ENCODE measurements around the gene EIF1AD.

The EIF1AD gene

GRCh38 chr11:66020212-66020611 lies 18.3 kb upstream of the EIF1AD start:
- TF ChIP-seq POLR2A (IDR thresholded peaks at IDR 0.05; ENCODE audit: low read depth, low read length) (no peak), TAF1 (IDR thresholded peaks at IDR 0.05; ENCODE audit: borderline replicate concordance, low read depth, low read length) (no peak), POLR2AphosphoS5 (IDR thresholded peaks at IDR 0.05; ENCODE audit: low read depth, low read length) (no peak)
- DNase-seq (ENCODE audit: insufficient read length) (no peak), FAIRE-seq (no peak)

GRCh38 chr11:66017321-66017720 lies 15.4 kb upstream of the EIF1AD start:
- DNase-seq (ENCODE audit: insufficient read length): no peak
- no peak for FAIRE-seq
- TF ChIP-seq TAF1 (IDR thresholded peaks at IDR 0.05; ENCODE audit: borderline replicate concordance, low read depth, low read length) (no peak), POLR2A (IDR thresholded peaks at IDR 0.05; ENCODE audit: low read depth, low read length) (no peak), POLR2AphosphoS5 (IDR thresholded peaks at IDR 0.05; ENCODE audit: low read depth, low read length) (no peak)

GRCh38 chr11:66016793-66017177 lies 14.8 kb upstream of the EIF1AD start:
- no peak for FAIRE-seq
- TF ChIP-seq POLR2AphosphoS5 (IDR thresholded peaks at IDR 0.05; ENCODE audit: low read depth, low read length) (no peak), TAF1 (IDR thresholded peaks at IDR 0.05; ENCODE audit: borderline replicate concordance, low read depth, low read length) (no peak), POLR2A (IDR thresholded peaks at IDR 0.05; ENCODE audit: low read depth, low read length) (no peak)

GRCh38 chr11:66015936-66016792 lies 14.2 kb upstream of the EIF1AD start:
- TF ChIP-seq TAF1 (IDR thresholded peaks at IDR 0.05; ENCODE audit: borderline replicate concordance, low read depth, low read length) (no peak), POLR2A (IDR thresholded peaks at IDR 0.05; ENCODE audit: low read depth, low read length) (no peak), POLR2AphosphoS5 (IDR thresholded peaks at IDR 0.05; ENCODE audit: low read depth, low read length) (no peak)
- no peak for FAIRE-seq
- no peak for DNase-seq (ENCODE audit: insufficient read length)

More at GRCh38 chr11:66016793-66017177, 14.8 kb upstream of the EIF1AD start:
- DNase-seq (ENCODE audit: insufficient read length): no peak

GRCh38 chr11:66015454-66015881 lies 13.5 kb upstream of the EIF1AD start:
- DNase-seq (ENCODE audit: insufficient read length) (no peak), FAIRE-seq (no peak)
- no peak for TF ChIP-seq POLR2A (IDR thresholded peaks at IDR 0.05; ENCODE audit: low read depth, low read length)
- no peak for TF ChIP-seq POLR2AphosphoS5 (IDR thresholded peaks at IDR 0.05; ENCODE audit: low read depth, low read length)
- no peak for TF ChIP-seq TAF1 (IDR thresholded peaks at IDR 0.05; ENCODE audit: borderline replicate concordance, low read depth, low read length)

GRCh38 chr11:66014804-66015453 lies 13.0 kb upstream of the EIF1AD start:
- TF ChIP-seq POLR2A (IDR thresholded peaks at IDR 0.05; ENCODE audit: low read depth, low read length) (no peak), TAF1 (IDR thresholded peaks at IDR 0.05; ENCODE audit: borderline replicate concordance, low read depth, low read length) (no peak), POLR2AphosphoS5 (IDR thresholded peaks at IDR 0.05; ENCODE audit: low read depth, low read length) (no peak)
- FAIRE-seq (no peak), DNase-seq (ENCODE audit: insufficient read length) (no peak)

GRCh38 chr11:66013762-66014100 lies 11.8 kb upstream of the EIF1AD start:
- FAIRE-seq (no peak), DNase-seq (ENCODE audit: insufficient read length) (no peak)
- no peak for TF ChIP-seq POLR2AphosphoS5 (IDR thresholded peaks at IDR 0.05; ENCODE audit: low read depth, low read length)
- no peak for TF ChIP-seq POLR2A (IDR thresholded peaks at IDR 0.05; ENCODE audit: low read depth, low read length)
- TF ChIP-seq TAF1 (IDR thresholded peaks at IDR 0.05; ENCODE audit: borderline replicate concordance, low read depth, low read length): no peak

GRCh38 chr11:66012946-66013761 lies 11.2 kb upstream of the EIF1AD start:
- no peak for DNase-seq (ENCODE audit: insufficient read length)
- FAIRE-seq: no peak
- no peak for TF ChIP-seq POLR2AphosphoS5 (IDR thresholded peaks at IDR 0.05; ENCODE audit: low read depth, low read length)
- TF ChIP-seq TAF1 (IDR thresholded peaks at IDR 0.05; ENCODE audit: borderline replicate concordance, low read depth, low read length): no peak
- no peak for TF ChIP-seq POLR2A (IDR thresholded peaks at IDR 0.05; ENCODE audit: low read depth, low read length)

- DNase-seq (ENCODE audit: insufficient read length): no peak
- TF ChIP-seq POLR2AphosphoS5 (IDR thresholded peaks at IDR 0.05; ENCODE audit: low read depth, low read length) (no peak), TAF1 (IDR thresholded peaks at IDR 0.05; ENCODE audit: borderline replicate concordance, low read depth, low read length) (no peak), POLR2A (IDR thresholded peaks at IDR 0.05; ENCODE audit: low read depth, low read length) (no peak)
- FAIRE-seq: no peak
These were observed 10.5 kb upstream of the EIF1AD start for GRCh38 chr11:66012371-66012945.

- DNase-seq (ENCODE audit: insufficient read length): no peak
- TF ChIP-seq POLR2A (IDR thresholded peaks at IDR 0.05; ENCODE audit: low read depth, low read length) (no peak), TAF1 (IDR thresholded peaks at IDR 0.05; ENCODE audit: borderline replicate concordance, low read depth, low read length) (no peak), POLR2AphosphoS5 (IDR thresholded peaks at IDR 0.05; ENCODE audit: low read depth, low read length) (no peak)
- FAIRE-seq: no peak
These were observed 9.9 kb upstream of the EIF1AD start, which contains the start of gene CST6 for GRCh38 chr11:66011785-66012303. TSS of gene CST6 (plus strand) at chr11:66012008. CDS start at chr11:66012045, 37 bp downstream.

Measured in GM12892 (cell line).